ENCODE data around the gene NUDT13. TPM values are rescaled to one million over a fixed set of nuclear protein-coding genes. Genes with fewer than 3 reads are reported as not detected.

Gene NUDT13
- total and polyA plus RNA-seq, 2 of the 8 experiments (the other 6 are each of a cell fraction or from before 2014, with no cell fraction given), result 1.5 to 1.9 TPM

- POLR2A ChIA-PET (ENCODE audit: partially characterized antibody), result interaction anchor here (0.7 to 8.0 kb wide), 25 partner anchors 9 to 822 kb away, joined by 3 to 82 read pairs (median 4); partner anchors contain the start of genes DNAJC9, ECD and NUDT13
- TF ChIP-seq RNF2 (IDR thresholded peaks at IDR 0.05; ENCODE audit: borderline replicate concordance, low read depth, low read length, missing control alignments, poor library complexity, severe bottlenecking) (no peak), GTF2F1 (IDR thresholded peaks at IDR 0.05; ENCODE audit: borderline replicate concordance, low read depth, low read length) (peak; percentile 96), RFX5 (IDR thresholded peaks at IDR 0.05; ENCODE audit: borderline replicate concordance, low read depth, low read length) (no peak), EGR1 (IDR thresholded peaks at IDR 0.05; ENCODE audit: borderline replicate concordance, low read depth, low read length) (no peak), BACH1 (IDR thresholded peaks at IDR 0.05; ENCODE audit: low read length) (peak; percentile 91), SRF (IDR thresholded peaks at IDR 0.05; ENCODE audit: low read depth, low read length) (0 out of 2 replicates have a peak, but pooled peaks have one; percentile 23), KDM4A (IDR thresholded peaks at IDR 0.05; ENCODE audit: low read depth, low read length, severe bottlenecking) (peak; percentile 95), CBX5 (IDR thresholded peaks at IDR 0.05; ENCODE audit: low read depth, low read length) (no peak), SIN3A (conservative IDR thresholded peaks at IDR 0.05 in 1 of 2, IDR thresholded peaks at IDR 0.05 in 1 of 2; ENCODE audit: low read depth in 1 of 2, low read length in 2 of 2) (peak; percentile 58 to 65; a peak in 1 of 4 replicates), POLR2A (IDR thresholded peaks at IDR 0.05; ENCODE audit: control extremely low read depth in 1 of 2, low read depth in 2 of 2, low read length in 2 of 2) (peak; percentile 98 to 99)
Observed at GRCh38 chr10:73096449-73097304, 13.6 kb upstream of the NUDT13 start, which contains the start of gene P4HA1. Gene P4HA1 (minus strand): TSS chr10:73096866. CDS start chr10:73074883, 21,983 bp downstream.

More at GRCh38 chr10:73096449-73097304, 13.6 kb upstream of the NUDT13 start, which contains the start of gene P4HA1:
- peak within 1 kb of the TSS; percentile 50 to 89 (median 78) for H3K4me3 ChIP-seq (ENCODE audit: extremely low read depth in 1 of 4, insufficient read depth in 2 of 4, low read depth in 3 of 4, low read length in 4 of 4)
- H3K23ac ChIP-seq (ENCODE audit: insufficient read length), result no peak within 1 kb of the TSS
- H3K4ac ChIP-seq (replicated peaks; ENCODE audit: insufficient read length, low read depth, low read length), result no peak within 1 kb of the TSS
- H3K79me1 ChIP-seq (ENCODE audit: low read depth, low read length), result peaks cover 4% of the 10 kb centered on the region; the same call in 1 of the 2 replicates
- H4K5ac ChIP-seq (ENCODE audit: insufficient read length, low read depth, low read length), result peak within 1 kb of the TSS; percentile 49
- no peak for FAIRE-seq
- H2BK12ac ChIP-seq (ENCODE audit: low read depth, low read length), result peak within 1 kb of the TSS; percentile 51; the same call in 1 of the 2 replicates
- no peaks in the 10 kb centered on the region for H3K36me3 ChIP-seq (ENCODE audit: control insufficient read depth in 2 of 4, insufficient read depth in 4 of 4, low read length in 3 of 4)
- CTCF ChIA-PET (ENCODE audit: partially characterized antibody), result interaction anchor here (0.7 to 6.9 kb wide), 9 partner anchors 12 to 681 kb away, joined by 3 to 41 read pairs (median 4); partner anchors contain the start of gene NUDT13
- DNase-seq (ENCODE audit: low read depth in 1 of 2, low spot score in 2 of 2), result peak; percentile 85 to 97
- no peaks in the 10 kb centered on the region for H4K20me1 ChIP-seq (replicated peaks in 1 of 2; ENCODE audit: control insufficient read depth in 1 of 2, insufficient read depth in 2 of 2, low read length in 2 of 2)
- peak within 1 kb of the TSS; percentile 65 for H2AFZ ChIP-seq (ENCODE audit: low read length)
- H3K79me2 ChIP-seq (ENCODE audit: control insufficient read depth in 1 of 2, insufficient read depth in 2 of 2, low read length in 2 of 2), result peaks cover 0 to 30% of the 10 kb centered on the region in 2 experiments; a peak in 3 of 4 replicates
- no peaks in the 10 kb centered on the region; the same call in 1 of the 2 replicates for H3K23me2 ChIP-seq (ENCODE audit: low read depth, low read length)
- H3K9ac ChIP-seq (replicated peaks in 1 of 4; ENCODE audit: extremely low read depth in 1 of 4, low read depth in 3 of 4, low read length in 3 of 4), result peak within 1 kb of the TSS; percentile 44 to 82 (median 76)
- H3K9me3 ChIP-seq (ENCODE audit: insufficient read depth in 2 of 2, low read depth in 1 of 2, low read length in 1 of 2), result no peaks in the 10 kb centered on the region
- H3K27ac ChIP-seq (ENCODE audit: low read depth, low read length), result peak within 1 kb of the TSS; percentile 78
- no peak within 1 kb of the TSS for H2AK5ac ChIP-seq (ENCODE audit: low read depth, low read length)
- H3K27me3 ChIP-seq (replicated peaks in 1 of 4; ENCODE audit: control insufficient read depth in 3 of 4, extremely low read depth in 1 of 4, insufficient read depth in 3 of 4, low read length in 3 of 4), result no peaks in the 10 kb centered on the region
- peak within 1 kb of the TSS; percentile 81 for H3K18ac ChIP-seq (ENCODE audit: extremely low read depth, low read length)
- 0 out of 2 replicates have a peak within 1 kb of the TSS, but pooled peaks have one; percentile 85 for H2BK15ac ChIP-seq (ENCODE audit: low read length)
- peak within 1 kb of the TSS; percentile 23 for H4K91ac ChIP-seq (replicated peaks; ENCODE audit: insufficient read length, low read length)
- no peak within 1 kb of the TSS for H3K14ac ChIP-seq (ENCODE audit: insufficient read length)
- H3K4me2 ChIP-seq (ENCODE audit: insufficient read depth in 1 of 2, low read depth in 2 of 2, low read length in 2 of 2), result peak within 1 kb of the TSS; percentile 78 to 87
- H2BK5ac ChIP-seq (ENCODE audit: low read depth, low read length), result peak within 1 kb of the TSS; percentile 80; the same call in 1 of the 2 replicates
- no peak within 1 kb of the TSS for H2BK20ac ChIP-seq (ENCODE audit: low read length)
- WGBS, 2 experiments (ENCODE audit: extremely low coverage in 1 of 2, insufficient coverage in 1 of 2, insufficient read length in 1 of 2, insufficient replicate concordance in 2 of 2, low coverage in 1 of 2, low lambda C conversion rate in 2 of 2, missing lambda C conversion rate in 1 of 2), result 2% methylated on average over 65 of the region's 75 CpGs; no CpG with 5 or more reads in 1 of the 2 experiments
- H3K4me1 ChIP-seq (replicated peaks in 1 of 4; ENCODE audit: control insufficient read depth in 3 of 4, insufficient read depth in 4 of 4, low read length in 3 of 4), result peaks cover 0 to 2% (median 0%) of the 10 kb centered on the region in 4 experiments; a peak in 1 of 7 replicates
- peak within 1 kb of the TSS; percentile 97 for H4K8ac ChIP-seq (ENCODE audit: extremely low read depth, insufficient read depth, low read length)
- peak within 1 kb of the TSS; percentile 81 for H3K56ac ChIP-seq (replicated peaks; ENCODE audit: insufficient read length, low read depth, low read length)
- H2BK120ac ChIP-seq (replicated peaks; ENCODE audit: low read depth, low read length), result peak within 1 kb of the TSS; percentile 13
